GM20000 (cell line): ENCODE measurements around the gene B4GALT1.

Experiments used
- DNase-seq: peaks from one replicate; pipeline ENCODE4 v3.0.0; 2012; ENCODE audit warnings: low spot score
- TF ChIP-seq, protein P1 (sequence below): IDR thresholded peaks from 2 replicates; pipeline ENCODE4 v1.5.1; 2012; ENCODE audit warnings: mild to moderate bottlenecking, control low read depth; ENCODE audit errors: extremely low read depth, missing control alignments

The B4GALT1 gene

DNA sequence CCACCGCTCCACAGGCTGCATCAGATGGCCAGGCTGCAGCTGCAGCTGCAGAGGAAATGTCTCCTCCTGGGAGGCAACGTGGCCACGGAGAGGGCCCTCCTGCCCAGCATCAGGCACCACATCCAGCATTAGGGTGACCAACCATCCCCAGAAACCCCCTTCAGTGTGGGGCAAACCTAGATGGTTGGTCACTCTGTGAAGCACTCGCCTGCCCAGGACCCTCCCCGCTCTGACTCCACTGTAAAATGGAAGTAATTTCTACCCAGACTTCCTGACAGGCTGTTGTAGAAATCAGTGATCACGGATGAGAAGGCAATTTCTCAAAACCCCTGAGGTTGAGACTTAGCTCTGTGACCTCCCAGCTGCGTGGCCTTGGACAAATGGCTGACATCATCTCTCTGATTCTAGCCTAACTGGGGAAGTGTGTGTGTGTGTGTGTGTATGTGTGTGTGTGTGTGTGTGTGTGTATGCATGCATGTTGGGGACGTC lies 31.6 kb downstream of the B4GALT1 start:
- no peak for DNase-seq
- TF ChIP-seq, protein P1, sequence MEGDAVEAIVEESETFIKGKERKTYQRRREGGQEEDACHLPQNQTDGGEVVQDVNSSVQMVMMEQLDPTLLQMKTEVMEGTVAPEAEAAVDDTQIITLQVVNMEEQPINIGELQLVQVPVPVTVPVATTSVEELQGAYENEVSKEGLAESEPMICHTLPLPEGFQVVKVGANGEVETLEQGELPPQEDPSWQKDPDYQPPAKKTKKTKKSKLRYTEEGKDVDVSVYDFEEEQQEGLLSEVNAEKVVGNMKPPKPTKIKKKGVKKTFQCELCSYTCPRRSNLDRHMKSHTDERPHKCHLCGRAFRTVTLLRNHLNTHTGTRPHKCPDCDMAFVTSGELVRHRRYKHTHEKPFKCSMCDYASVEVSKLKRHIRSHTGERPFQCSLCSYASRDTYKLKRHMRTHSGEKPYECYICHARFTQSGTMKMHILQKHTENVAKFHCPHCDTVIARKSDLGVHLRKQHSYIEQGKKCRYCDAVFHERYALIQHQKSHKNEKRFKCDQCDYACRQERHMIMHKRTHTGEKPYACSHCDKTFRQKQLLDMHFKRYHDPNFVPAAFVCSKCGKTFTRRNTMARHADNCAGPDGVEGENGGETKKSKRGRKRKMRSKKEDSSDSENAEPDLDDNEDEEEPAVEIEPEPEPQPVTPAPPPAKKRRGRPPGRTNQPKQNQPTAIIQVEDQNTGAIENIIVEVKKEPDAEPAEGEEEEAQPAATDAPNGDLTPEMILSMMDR, result no peak

DNA sequence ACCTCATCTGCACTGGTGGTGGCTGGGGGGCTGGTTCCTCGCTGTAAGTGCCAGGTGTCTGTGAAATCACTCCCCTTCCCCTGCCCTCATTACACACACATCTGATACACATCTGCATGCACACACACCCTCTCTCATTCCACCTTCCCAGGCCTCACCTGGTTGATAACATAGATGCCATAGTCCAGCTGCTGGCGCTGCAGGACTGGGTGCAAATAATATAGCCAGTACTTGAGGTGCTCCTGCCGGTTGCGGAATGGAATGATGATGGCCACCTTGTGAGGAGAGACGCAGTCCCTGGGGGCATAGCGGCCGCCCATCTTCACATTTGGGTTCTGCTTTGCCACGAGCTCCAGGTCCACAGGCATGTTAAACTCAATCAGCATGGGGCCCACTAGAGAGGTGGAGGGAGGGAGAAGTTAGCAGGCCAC lies 32.1 kb downstream of the B4GALT1 start:
- TF ChIP-seq, protein P1, result no peak
- no peak for DNase-seq

DNA sequence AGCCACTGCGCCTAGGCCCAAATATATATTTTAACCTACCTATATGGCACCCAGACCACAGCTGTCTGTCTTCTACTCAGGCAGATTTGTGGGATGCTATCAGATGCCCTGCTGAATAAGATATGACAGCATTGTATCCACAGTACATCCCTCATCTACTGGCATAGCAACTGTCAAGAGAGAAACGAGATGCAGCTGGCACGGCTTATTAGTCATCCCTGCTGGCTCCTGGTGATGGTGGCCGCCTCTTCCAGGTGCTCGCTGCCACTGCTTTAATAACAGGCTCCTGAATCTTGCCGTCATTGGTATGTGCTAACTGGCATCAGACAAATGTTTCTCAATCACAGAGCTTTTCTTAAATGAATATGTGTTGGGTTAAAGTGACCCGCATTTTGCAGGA lies 34.0 kb downstream of the B4GALT1 start:
- DNase-seq, result no peak
- TF ChIP-seq, protein P1, result no peak

DNA sequence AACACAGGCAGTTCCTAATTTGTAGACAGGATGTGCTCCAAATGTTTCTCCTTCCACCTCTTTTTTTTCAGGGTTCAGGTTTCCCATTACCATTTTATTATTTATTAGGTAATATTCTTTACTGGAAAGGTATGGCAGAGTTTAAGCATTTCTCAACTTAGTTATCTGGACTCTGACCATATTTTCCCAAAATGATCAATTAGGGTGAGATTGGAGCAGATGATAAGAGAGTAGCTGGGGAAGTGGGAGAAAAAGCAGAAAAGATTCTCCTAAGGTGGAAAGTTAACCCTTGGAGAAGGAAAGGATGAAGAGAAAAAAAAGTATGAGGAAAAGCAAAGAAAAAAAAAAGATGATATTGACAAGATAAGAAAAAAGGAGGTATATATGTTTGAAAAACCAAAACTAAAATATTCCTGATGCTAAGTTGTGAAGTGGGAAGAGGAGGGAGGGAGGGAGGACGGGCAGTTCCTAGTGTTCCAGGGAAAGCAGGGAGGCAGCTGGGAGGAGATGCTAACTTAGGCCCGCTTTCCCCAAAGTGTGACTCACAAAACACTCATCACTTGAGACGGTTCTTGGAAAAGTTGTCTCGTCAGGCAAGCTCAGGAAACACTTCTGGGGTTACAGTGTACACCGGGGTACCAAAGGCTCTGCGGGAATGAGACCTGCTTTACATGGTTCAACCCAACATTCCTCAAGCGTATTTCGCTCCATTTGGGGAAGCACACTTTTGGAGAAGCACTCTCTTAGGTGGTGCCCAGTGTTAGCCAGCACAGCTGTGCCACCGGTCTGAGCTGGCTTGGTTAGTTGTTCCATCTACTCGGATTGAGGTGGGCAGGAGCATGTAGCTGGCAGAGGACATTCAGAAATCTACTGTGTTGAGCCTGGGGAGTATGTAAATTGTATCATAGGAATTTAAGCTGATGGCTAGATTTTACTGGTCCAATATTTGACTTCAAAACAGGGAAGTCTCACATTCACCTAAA lies 35.1 kb downstream of the B4GALT1 start:
- DNase-seq, result no peak
- TF ChIP-seq, protein P1, result no peak

DNA sequence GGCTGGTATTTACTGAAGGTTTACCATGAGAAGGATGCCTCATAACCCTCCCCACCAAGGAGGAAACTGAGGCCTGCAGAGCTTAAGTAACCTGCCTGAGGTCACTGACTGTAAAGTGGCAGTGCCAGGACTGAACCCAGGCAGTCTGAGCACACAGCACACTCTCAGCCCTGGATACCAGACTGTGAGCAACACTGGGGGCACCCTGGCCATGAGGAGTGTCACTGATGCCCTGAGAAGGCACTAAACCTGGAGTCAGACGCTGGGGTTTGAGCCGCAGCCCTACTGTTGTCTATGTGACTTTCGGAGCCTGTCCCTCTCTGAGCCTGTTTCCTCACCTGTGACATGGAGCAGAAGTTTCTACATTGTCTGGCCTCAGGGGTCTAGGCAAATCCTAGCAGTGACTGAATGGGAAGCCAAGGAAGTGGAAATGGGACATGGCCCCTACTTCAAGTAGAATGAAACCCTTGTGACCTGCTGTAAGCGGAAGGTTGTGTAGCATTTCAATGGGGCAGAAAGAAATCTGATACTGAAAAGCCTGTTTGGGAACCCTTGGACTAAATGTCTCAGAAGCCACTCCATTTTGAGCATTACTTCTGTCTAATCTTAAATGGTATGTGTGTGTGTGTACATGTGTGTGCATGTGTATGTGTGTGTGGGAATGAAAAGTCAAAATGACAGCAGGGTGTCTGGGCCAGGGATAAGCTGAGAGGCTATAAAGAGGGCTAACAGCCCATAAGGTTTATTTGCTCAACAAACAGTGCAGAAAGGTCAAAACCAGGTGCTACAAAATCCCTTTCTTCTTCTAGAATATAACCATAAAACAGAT lies 36.0 kb downstream of the B4GALT1 start:
- DNase-seq, result no peak
- TF ChIP-seq, protein P1, result no peak

DNA sequence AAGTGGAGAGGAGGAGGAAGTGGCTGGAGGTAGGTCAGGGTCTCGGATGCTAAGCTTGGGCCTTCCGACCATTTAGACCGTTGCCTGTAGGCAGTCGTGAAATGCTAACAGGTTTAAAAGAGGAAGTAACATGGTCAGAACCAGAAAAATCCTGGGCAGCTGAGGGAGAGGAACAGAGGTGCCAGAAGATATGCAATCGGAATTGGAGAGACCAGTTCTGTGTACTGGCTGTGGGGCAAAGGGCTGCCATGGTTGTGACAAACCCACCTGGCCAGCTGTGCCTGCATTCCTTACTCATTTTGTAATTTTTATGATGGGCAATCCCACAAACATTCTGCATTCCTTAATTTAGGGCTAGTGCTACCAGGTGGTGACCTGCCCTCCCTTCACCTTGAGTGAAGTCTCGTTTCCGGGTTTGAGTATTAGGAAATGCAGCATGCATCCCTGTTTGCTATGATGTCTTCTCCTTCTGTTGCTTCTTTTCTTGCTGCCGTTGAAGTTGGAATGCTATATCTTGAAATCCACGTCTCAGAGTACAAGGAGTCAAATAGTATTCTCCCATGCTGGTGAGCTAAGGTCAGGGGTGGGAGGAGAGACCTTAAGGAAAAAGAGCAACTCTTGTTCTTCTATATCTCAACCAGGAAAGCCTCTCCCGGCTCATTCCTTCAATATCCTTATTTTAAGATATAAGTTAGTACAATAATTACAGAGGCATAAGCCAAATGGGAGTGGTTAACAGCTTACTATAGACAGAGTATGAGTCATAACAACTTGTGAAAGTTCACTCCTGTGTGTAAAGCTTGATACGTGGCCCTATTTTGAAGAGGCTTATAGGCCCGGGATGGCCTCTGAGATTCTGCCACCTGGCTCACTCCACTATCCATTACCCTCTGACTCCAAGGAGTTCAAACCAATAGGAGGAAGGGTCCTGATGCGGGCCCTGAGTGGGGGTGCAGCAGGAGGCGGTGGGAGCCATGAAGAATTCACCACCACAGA lies 37.0 kb downstream of the B4GALT1 start:
- TF ChIP-seq, protein P1, result no peak
- DNase-seq, result peak; percentile 76
